ENCODE data around the gene TAF10.

The TAF10 gene

DNA sequence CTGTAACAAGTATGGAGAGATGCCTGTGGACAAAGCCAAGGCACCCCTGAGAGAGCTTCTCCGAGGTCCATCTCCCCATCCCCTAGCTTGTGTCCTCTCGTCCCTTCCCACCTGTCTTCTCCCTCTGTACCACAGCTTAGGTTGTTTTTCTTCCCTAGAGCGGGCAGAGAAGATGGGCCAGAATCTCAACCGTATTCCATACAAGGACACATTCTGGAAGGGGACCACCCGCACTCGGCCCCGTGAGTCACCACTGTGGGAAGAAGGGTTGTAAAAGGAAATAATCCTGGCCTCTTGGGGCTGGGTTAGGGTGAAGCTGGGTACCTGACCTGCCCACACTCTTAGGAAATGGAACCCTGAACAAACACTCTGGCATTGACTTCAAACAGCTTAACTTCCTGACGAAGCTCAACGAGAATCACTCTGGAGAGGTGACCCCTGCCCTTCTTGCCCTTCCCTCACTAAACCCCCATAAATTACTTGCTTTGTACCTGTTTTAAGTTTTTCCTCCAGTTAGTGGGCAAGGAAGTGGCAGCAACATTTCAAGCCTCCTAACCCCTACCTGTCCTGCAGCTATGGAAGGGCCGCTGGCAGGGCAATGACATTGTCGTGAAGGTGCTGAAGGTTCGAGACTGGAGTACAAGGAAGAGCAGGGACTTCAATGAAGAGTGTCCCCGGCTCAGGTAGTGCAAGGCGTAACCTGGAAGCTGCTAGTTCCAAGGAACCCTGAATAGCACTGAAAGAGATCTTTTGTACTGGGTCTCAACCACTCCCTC, 3.1 kb downstream of the TAF10 start:
- peak; percentile 33 for DNase-seq (ENCODE audit: low read depth)

GRCh38 chr11:6608011-6608410, 4.0 kb downstream of the TAF10 start:
- no peak for DNase-seq (ENCODE audit: low read depth)

- peak; percentile 83 for DNase-seq (ENCODE audit: low read depth)
These were observed 4.7 kb downstream of the TAF10 start for GRCh38 chr11:6607190-6607795.

GRCh38 chr11:6606471-6607189, 5.4 kb downstream of the TAF10 start:
- DNase-seq (ENCODE audit: low read depth) = peak; percentile 97

DNA sequence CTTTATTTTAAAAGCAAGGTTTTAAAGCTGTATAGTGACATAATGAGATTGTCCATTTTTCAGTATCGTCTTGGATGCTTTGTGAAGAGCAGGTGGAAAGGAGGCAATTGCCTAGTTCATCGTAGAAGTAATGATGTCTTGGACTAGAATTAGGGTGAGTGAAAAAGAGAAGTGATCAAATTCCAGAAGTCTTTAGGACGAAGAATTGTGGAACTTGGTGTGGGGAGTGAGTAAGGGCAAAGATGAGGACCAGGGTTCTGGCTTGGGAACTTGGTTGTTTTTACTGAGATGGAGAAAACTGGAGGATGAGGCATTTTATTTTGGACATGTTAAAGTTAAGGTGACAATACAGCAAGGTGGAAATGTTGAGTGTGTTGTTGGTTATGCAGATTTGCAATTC, 7.2 kb downstream of the TAF10 start:
- no peak for DNase-seq (ENCODE audit: low read depth)

DNA sequence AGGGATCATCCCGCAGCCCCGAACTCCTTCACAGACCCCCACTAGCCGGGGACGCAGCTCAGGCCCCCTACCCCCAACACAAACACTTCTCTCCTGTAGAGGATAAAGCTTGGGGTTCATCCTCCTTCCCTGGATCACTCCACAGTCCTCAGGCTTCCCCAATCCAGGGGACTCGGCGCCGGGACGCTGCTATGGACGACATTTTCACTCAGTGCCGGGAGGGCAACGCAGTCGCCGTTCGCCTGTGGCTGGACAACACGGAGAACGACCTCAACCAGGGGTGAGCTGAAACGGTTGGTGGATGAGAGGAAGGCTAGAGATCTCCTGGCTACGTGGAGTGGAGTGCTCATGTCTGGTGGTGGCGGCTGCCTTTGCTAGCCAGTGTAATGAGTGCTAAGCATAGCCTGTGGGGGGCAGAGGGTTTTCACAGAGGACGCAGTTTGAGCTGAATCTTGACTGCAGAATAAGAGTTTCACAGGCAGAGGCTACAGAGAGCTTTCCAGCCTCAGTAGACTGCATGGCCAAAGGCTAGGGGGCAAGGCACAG, 7.9 kb downstream of the TAF10 start:
- peak; percentile 78 for DNase-seq (ENCODE audit: low read depth)

- peak; percentile 89 for DNase-seq (ENCODE audit: low read depth)
These were observed 8.5 kb downstream of the TAF10 start, which contains the start of the genes ILK and RRP8 for GRCh38 chr11:6603287-6604080. ILK (plus strand) TSS chr11:6603774; CDS start chr11:6604272, 498 bp downstream. RRP8 (minus strand) TSS chr11:6603616; CDS start chr11:6603502, 114 bp downstream.

- DNase-seq (ENCODE audit: low read depth) = no peak
These were observed 9.7 kb downstream of the TAF10 start for GRCh38 chr11:6602096-6602940.

DNA sequence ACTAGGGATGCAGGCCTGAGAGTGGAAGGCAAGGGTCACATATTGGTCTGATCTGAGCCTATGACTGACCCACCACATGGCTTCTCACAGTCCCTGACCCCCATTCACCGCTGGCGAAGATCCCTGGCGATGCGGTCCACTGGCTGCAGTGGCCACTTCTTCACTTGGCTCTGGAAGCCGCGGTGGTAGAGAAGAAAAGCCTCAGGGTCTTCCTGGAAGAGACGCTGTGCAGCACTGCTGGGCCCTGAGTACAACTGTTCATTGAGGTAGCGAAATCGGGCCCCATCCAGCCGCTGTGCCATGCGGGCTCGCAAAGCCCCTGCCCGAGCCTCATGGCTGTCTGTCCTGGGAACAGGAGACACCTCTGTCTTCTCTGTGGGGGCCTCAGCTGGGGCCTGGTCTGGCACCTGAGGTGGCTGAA, 11.0 kb downstream of the TAF10 start:
- DNase-seq (ENCODE audit: low read depth) = no peak

- DNase-seq (ENCODE audit: low read depth) = no peak
These were observed 12.1 kb downstream of the TAF10 start for GRCh38 chr11:6599881-6600390.

- no peak for DNase-seq (ENCODE audit: low read depth)
These were observed 12.6 kb downstream of the TAF10 start for GRCh38 chr11:6599449-6599848.

GRCh38 chr11:6598555-6598954, 13.5 kb downstream of the TAF10 start:
- DNase-seq (ENCODE audit: low read depth) = no peak

DNA sequence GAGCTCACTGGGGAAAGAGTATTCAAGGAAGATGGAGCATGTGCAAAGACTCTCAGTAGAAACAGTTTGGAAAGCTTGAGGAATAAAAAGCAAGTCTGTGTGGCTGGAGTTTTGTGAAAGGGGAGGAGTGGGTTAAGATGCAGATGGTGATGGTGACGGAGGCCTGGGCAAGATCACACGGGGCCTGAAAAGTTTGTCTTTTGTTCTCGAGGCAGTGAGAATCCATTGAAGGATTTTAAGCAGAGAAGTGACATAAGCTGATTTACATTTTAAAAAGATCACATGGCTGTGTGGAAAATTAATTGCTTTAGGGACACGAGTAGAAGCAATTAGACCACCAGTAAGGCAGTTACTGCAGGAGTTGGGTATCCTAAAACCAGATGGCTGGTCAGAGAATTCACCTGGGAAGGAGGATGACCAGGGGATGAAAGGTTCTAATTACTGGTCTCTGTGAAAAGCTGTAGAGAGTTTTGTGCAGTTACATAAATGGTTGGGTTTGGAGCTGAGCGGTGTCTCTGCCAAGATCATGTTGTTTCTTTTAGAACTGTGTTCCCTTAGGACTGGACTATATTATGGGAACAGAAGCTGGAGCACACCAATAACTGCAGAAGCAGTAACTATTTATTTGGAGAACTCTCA, 15.7 kb downstream of the TAF10 start:
- no peak for DNase-seq (ENCODE audit: low read depth)

DNA sequence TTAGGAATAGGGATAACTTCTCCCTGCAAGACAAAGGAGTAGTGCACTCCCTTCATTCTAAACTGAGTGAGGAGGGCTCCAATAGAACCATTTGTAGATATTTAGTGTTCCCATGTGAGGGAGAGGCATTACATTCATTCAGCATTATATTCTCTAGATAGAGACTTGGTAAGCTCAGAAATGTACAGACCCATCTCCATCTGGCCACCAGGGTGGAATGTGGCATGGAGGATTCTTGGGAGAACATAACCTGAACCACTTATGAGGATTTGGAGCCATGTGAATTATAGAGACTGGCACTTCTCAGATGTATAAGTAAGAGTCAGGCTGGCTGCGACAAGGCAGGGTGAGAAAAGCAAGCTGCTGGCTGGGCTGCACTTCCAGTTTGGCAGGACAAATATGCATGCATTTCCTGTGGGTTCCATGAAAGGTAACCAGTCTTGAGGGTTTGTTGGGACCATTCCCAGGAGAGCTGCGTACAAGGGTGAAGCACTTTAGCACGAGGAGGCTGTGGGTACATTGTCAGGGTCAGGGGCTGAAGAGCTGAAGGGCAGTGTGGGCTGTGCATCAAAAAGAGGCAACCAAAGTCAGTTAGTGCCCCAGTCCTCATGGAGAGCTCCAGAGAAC, 17.8 kb downstream of the TAF10 start:
- DNase-seq (ENCODE audit: low read depth) = no peak

GRCh38 chr11:6588018-6588417, 24.0 kb downstream of the TAF10 start:
- peak; percentile 21 for DNase-seq (ENCODE audit: low read depth)

DNA sequence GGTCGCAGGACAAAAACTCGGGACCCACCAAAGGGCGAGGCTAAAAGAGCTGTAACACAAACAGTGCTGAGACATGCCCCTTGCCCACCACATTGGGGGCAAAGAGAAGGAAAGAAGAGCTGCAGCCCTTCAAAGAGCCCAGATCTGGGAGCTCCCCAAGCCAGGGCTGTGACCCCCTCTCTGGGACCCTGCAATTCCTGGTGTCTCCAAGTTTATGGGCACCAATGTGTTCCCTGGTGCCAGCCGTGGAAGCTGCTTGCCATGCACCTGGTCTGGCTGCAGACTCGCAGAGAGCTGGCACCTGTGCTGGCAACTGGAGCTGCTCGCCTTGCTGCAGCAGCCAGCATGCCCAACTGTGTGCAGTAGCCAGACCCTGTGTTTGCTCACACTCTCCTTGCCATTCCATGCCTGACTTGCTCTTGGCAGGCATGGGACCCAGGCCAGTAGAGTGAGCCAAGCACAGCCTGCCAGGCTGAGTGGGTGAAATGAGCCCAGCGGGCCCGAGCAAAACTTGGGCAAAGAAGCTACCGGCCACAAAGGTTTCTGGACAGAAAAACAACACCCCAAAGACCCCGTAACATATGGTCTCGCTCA, 24.6 kb downstream of the TAF10 start:
- DNase-seq (ENCODE audit: low read depth) = no peak

DNA sequence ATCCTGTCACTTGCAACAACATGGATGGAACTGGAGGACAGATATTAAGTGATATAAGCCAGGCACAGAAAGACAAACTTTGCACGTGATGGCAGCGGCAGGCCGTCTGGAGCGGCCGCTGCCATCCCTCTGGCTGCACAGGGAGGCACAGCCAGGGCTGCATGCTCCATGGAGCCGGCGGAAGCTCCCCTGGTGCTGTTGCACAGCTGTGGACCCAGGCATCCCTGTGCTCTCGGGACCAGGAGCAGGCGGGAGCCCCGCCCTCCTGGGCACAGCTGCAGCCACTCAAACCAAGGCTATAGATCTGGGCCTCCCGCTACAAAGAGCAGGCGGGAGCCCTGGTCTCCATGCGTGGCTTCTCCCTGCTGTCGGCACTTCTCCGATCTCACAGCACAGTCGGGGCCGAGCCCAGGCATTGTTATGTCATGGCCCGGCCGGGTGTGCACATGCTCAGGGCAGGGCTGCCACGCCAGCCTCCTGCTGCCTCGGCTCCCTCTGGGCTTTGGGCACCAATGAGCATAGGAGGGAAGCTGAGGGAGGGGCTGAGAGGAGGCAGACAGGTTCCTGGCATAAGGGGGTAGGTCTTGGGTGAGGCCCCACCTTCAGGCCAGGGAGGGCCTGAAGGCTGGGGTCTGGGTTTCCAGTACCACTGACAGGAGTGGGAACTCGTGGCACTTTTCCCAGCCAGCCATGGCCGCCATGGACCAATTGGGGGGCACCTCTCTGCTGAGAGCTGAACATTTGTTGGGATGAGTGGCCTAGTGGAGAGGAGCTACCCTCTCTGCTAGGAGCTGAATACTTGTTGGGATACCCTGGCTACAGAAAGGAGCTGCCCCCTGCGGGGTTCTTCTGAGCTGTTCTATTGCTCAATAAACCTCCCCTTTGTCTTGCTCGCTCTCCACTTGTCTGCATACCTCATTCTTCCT, 25.3 kb downstream of the TAF10 start:
- DNase-seq (ENCODE audit: low read depth) = no peak

DNA sequence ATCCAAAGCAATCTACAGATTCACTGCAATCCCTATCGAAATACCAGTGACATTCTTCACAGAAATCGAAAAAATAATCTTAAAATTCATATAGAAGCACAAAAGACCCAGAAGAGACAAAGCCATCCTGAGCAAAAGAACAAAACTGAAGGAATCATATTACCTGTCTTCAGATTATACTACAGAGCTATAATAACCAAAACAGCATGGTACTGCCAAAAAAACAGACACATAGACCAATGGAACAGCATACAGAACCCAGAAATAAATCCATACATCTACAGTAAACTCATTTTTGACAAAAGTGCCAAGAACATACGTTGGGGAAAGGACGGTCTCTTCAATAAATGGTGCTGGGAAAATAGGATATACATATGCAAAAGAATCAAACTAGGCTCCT, 27.5 kb downstream of the TAF10 start:
- DNase-seq (ENCODE audit: low read depth) = no peak

Measured in EH (cell line).